Nephron (organoid): ENCODE results near the gene PLAC8L1.

Experiments
- H3K27ac Mint-ChIP-seq, 3 experiments: 2 replicates each; pipeline ENCODE4 v1.8.0; 2020; ENCODE audit warnings: mixed read lengths in 3 of 3, mild to moderate bottlenecking in 2 of 3, moderate library complexity in 1 of 3
- H3K27me3 Mint-ChIP-seq: 2 replicates; pipeline ENCODE4 v1.8.0; 2021; ENCODE audit warnings: low read depth, mild to moderate bottlenecking, moderate library complexity, mixed read lengths
- H3K36me3 Mint-ChIP-seq: 2 replicates; pipeline ENCODE4 v1.8.0; 2020; ENCODE audit warnings: low read depth, mixed read lengths
- H3K4me1 Mint-ChIP-seq: 2 replicates; pipeline ENCODE4 v1.8.0; 2020; ENCODE audit warnings: mixed read lengths
- H3K4me3 Mint-ChIP-seq, 3 experiments: 2 replicates each; pipeline ENCODE4 v1.8.0; 2020; ENCODE audit warnings: mild to moderate bottlenecking in 3 of 3, mixed read lengths in 3 of 3, moderate library complexity in 2 of 3
- H3K9me3 Mint-ChIP-seq: 2 replicates; pipeline ENCODE4 v1.8.0; 2020; ENCODE audit warnings: mixed read lengths
- CTCF ChIP-seq, 3 experiments: fragments of 200-600 bp; sonication (generic); IDR thresholded peaks; one replicate each; pipeline ENCODE4 v1.5.0; 2021; ENCODE audit warnings: antibody characterized with exemption in 3 of 3; ENCODE audit not compliant: unreplicated experiment in 3 of 3

Gene PLAC8L1

GRCh38 chr5:146048994-146049703 lies 56.2 kb downstream of the PLAC8L1 start:
- no peak overlapping the region for H3K4me3 Mint-ChIP-seq
- peaks cover 9% of the 10 kb centered on the region for H3K4me1 Mint-ChIP-seq
- peaks cover 16% of the 10 kb centered on the region for H3K27me3 Mint-ChIP-seq
- H3K36me3 Mint-ChIP-seq, result peaks cover 5% of the 10 kb centered on the region
- TF ChIP-seq CTCF (IDR thresholded peaks at IDR 0.05; ENCODE audit: unreplicated experiment in 3 of 3), result peak; percentile 66 to 81 (median 80)
- no peaks in the 10 kb centered on the region for H3K9me3 Mint-ChIP-seq
- H3K27ac Mint-ChIP-seq, result peak overlapping the region in 2 of 3 experiments; percentile 20 to 61

GRCh38 chr5:146047396-146047795 lies 58.0 kb downstream of the PLAC8L1 start:
- Mint-ChIP-seq H3K36me3 (peaks cover 5% of the 10 kb centered on the region), H3K9me3 (no peaks in the 10 kb centered on the region), H3K27ac (no peak overlapping the region), H3K27me3 (peaks cover 11% of the 10 kb centered on the region), H3K4me3 (no peak overlapping the region), H3K4me1 (peaks cover 9% of the 10 kb centered on the region)
- TF ChIP-seq CTCF (IDR thresholded peaks at IDR 0.05; ENCODE audit: unreplicated experiment in 3 of 3), result no peak

- no peak overlapping the region for H3K27ac Mint-ChIP-seq
- no peaks in the 10 kb centered on the region for H3K36me3 Mint-ChIP-seq
- H3K27me3 Mint-ChIP-seq, result peaks cover 3% of the 10 kb centered on the region
- H3K4me1 Mint-ChIP-seq, result no peaks in the 10 kb centered on the region
- no peaks in the 10 kb centered on the region for H3K9me3 Mint-ChIP-seq
- no peak overlapping the region for H3K4me3 Mint-ChIP-seq
- no peak for TF ChIP-seq CTCF (IDR thresholded peaks at IDR 0.05; ENCODE audit: unreplicated experiment in 3 of 3)
These were observed 61.7 kb downstream of the PLAC8L1 start for GRCh38 chr5:146043722-146044121.

- H3K27me3 Mint-ChIP-seq, result peaks cover 3% of the 10 kb centered on the region
- no peaks in the 10 kb centered on the region for H3K4me1 Mint-ChIP-seq
- no peak for TF ChIP-seq CTCF (IDR thresholded peaks at IDR 0.05; ENCODE audit: unreplicated experiment in 3 of 3)
- no peak overlapping the region for H3K4me3 Mint-ChIP-seq
- H3K27ac Mint-ChIP-seq, result no peak overlapping the region
- H3K36me3 Mint-ChIP-seq, result no peaks in the 10 kb centered on the region
- no peaks in the 10 kb centered on the region for H3K9me3 Mint-ChIP-seq
These were observed 62.6 kb downstream of the PLAC8L1 start for GRCh38 chr5:146042628-146043279.

- Mint-ChIP-seq H3K36me3 (no peaks in the 10 kb centered on the region), H3K9me3 (no peaks in the 10 kb centered on the region), H3K27ac (peak overlapping the region in 1 of 3 experiments; percentile 47), H3K4me3 (no peak overlapping the region), H3K4me1 (no peaks in the 10 kb centered on the region), H3K27me3 (peaks cover 3% of the 10 kb centered on the region)
- peak; percentile 44 to 56 (median 46) for TF ChIP-seq CTCF (IDR thresholded peaks at IDR 0.05; ENCODE audit: unreplicated experiment in 3 of 3)
These were observed 64.1 kb downstream of the PLAC8L1 start for GRCh38 chr5:146041180-146041789.
